HG03064 (cell line): ENCODE measurements around the gene CDRT4.
"Not testable (repeated sequence)": the region's sequence is repeated elsewhere in the genome, so short reads cannot be mapped to it uniquely, and the experiment has no call there.

ENCODE experiments used
- ATAC-seq: cut with Tn5 transposase; IDR thresholded peaks from one replicate; pipeline ENCODE4 v1.9.1; 2021; ENCODE audit warnings: low read depth; ENCODE audit not compliant: unreplicated experiment

Gene CDRT4

GRCh38 chr17:15462976-15463772, 4.2 kb downstream of the CDRT4 start:
- no peak for ATAC-seq

GRCh38 chr17:15457723-15458094, 9.7 kb downstream of the CDRT4 start:
- no peak for ATAC-seq

- no peak for ATAC-seq
These were observed 10.3 kb downstream of the CDRT4 start for GRCh38 chr17:15456972-15457722.

- ATAC-seq, result no peak
These were observed 10.9 kb downstream of the CDRT4 start for GRCh38 chr17:15456496-15456895.

- no peak for ATAC-seq
These were observed 13.1 kb downstream of the CDRT4 start for GRCh38 chr17:15454346-15454745.

GRCh38 chr17:15453782-15454181, 13.6 kb downstream of the CDRT4 start:
- ATAC-seq, result no peak

GRCh38 chr17:15453246-15453645, 14.2 kb downstream of the CDRT4 start:
- no peak for ATAC-seq

GRCh38 chr17:15452746-15453145, 14.7 kb downstream of the CDRT4 start:
- ATAC-seq, result no peak

- no peak for ATAC-seq
These were observed 15.7 kb downstream of the CDRT4 start for GRCh38 chr17:15451680-15452079.

GRCh38 chr17:15448580-15448956, 18.9 kb downstream of the CDRT4 start:
- no peak for ATAC-seq

- no peak for ATAC-seq
These were observed 19.4 kb downstream of the CDRT4 start for GRCh38 chr17:15447928-15448579.

GRCh38 chr17:15446036-15446435, 21.4 kb downstream of the CDRT4 start:
- ATAC-seq, result no peak

- no peak for ATAC-seq
These were observed 22.6 kb downstream of the CDRT4 start for GRCh38 chr17:15444805-15445204.

GRCh38 chr17:15442311-15443180, 24.9 kb downstream of the CDRT4 start:
- no peak for ATAC-seq

GRCh38 chr17:15441315-15441714, 26.1 kb downstream of the CDRT4 start:
- no peak for ATAC-seq

- ATAC-seq, result no peak
These were observed 27.1 kb downstream of the CDRT4 start for GRCh38 chr17:15440347-15440746.

GRCh38 chr17:15439205-15439985, 28.0 kb downstream of the CDRT4 start:
- not testable (repeated sequence) for ATAC-seq

GRCh38 chr17:15438491-15439105, 28.8 kb downstream of the CDRT4 start:
- no peak for ATAC-seq

GRCh38 chr17:15437303-15437635, 30.2 kb downstream of the CDRT4 start:
- no peak for ATAC-seq
